Osteocyte (in vitro differentiated cells): ENCODE measurements around the gene GLI1. TPM values are rescaled to one million over a fixed set of nuclear protein-coding genes. Genes with fewer than 3 reads are reported as not detected.

ENCODE experiments used
- DNase-seq: peaks from one replicate; pipeline ENCODE4 v3.0.0; 2021; ENCODE audit warnings: mixed read lengths; ENCODE audit not compliant: unreplicated experiment; ENCODE audit errors: extremely low spot score
- H3K27ac Mint-ChIP-seq: one replicate; pipeline ENCODE4 v1.8.0; 2021; ENCODE audit warnings: mild to moderate bottlenecking, mixed read lengths; ENCODE audit not compliant: unreplicated experiment
- H3K27me3 Mint-ChIP-seq: one replicate; pipeline ENCODE4 v1.8.0; 2021; ENCODE audit warnings: mixed read lengths; ENCODE audit not compliant: unreplicated experiment
- H3K36me3 Mint-ChIP-seq: one replicate; pipeline ENCODE4 v1.8.0; 2021; ENCODE audit warnings: mixed read lengths; ENCODE audit not compliant: unreplicated experiment
- H3K4me1 Mint-ChIP-seq: one replicate; pipeline ENCODE4 v1.8.0; 2021; ENCODE audit warnings: mixed read lengths; ENCODE audit not compliant: unreplicated experiment
- H3K4me3 Mint-ChIP-seq: one replicate; pipeline ENCODE4 v1.8.0; 2021; ENCODE audit warnings: mild to moderate bottlenecking, moderate library complexity, mixed read lengths; ENCODE audit not compliant: unreplicated experiment
- H3K9me3 Mint-ChIP-seq: one replicate; pipeline ENCODE4 v1.8.0; 2021; ENCODE audit warnings: mixed read lengths; ENCODE audit not compliant: unreplicated experiment
- CTCF ChIP-seq: fragments of 200-600 bp; sonication (generic); IDR thresholded peaks from 2 replicates; pipeline ENCODE4 v1.5.0; 2021; ENCODE audit warnings: antibody characterized with exemption, mild to moderate bottlenecking, moderate library complexity
- total RNA-seq: library from RNA; stranded (reverse); gene quantifications from 2 replicates; pipeline ENCODE4 v1.2.1, GENCODE V29; 2021

GLI1 gene
- total RNA-seq, 1 donor from 2014 or later = 7.7 TPM

- Mint-ChIP-seq H3K36me3 (peaks cover 25% of the 10 kb centered on the region), H3K27ac (peak within 1 kb of the TSS; percentile 88), H3K4me1 (peaks cover 31% of the 10 kb centered on the region), H3K27me3 (no peaks in the 10 kb centered on the region), H3K9me3 (no peaks in the 10 kb centered on the region), H3K4me3 (peak within 1 kb of the TSS; percentile 86)
- peak; percentile 97 for DNase-seq
- no peak for TF ChIP-seq CTCF
Observed at GRCh38 chr12:57487597-57488401, 28.2 kb downstream of the GLI1 start, which contains the start of gene MARS1. TSS of gene MARS1 (plus strand) at chr12:57488068. CDS start at chr12:57488091, 23 bp downstream.

DNA sequence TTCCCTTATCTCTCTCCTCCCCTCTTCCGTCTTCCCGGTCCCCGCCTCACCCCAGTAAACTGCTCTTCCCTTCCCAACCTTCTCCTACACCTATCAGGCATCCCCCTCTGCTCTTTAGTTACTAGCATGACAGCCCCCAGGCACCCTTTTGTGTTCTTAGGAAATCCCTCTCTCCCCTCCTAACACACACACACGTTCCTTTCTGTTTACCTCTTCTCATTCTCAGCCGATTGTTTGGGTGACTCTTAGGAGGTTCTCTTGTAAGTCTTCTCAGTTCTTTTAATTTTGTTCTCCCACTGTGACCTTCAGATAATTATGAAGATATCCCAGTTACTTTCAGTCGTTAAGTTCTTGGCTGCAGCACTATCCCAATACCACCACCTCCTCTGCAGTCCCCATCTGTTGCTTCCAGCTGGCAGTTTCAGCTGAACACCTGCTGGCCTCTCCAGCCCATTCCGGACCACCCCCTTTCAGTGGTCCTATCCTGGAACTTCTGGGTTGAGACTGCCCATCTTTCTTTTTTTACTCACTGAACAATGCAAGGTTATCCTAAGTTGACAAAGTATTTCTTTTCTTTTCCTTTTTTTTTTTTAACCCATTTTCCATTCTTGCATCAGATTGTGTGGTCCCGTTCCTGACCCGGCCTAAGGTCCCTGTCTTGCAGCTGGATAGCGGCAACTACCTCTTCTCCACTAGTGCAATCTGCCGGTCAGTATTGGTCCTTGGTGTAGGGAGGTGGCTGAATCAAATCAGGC lies 29.0 kb downstream of the GLI1 start:
- Mint-ChIP-seq H3K4me3 (peak overlapping the region; percentile 86), H3K27ac (peak overlapping the region; percentile 88), H3K4me1 (peaks cover 24% of the 10 kb centered on the region), H3K36me3 (peaks cover 28% of the 10 kb centered on the region), H3K9me3 (no peaks in the 10 kb centered on the region), H3K27me3 (no peaks in the 10 kb centered on the region)
- no peak for DNase-seq
- no peak for TF ChIP-seq CTCF

GRCh38 chr12:57489157-57489641 lies 29.6 kb downstream of the GLI1 start:
- DNase-seq = no peak
- peaks cover 24% of the 10 kb centered on the region for H3K4me1 Mint-ChIP-seq
- TF ChIP-seq CTCF = no peak
- peaks cover 28% of the 10 kb centered on the region for H3K36me3 Mint-ChIP-seq
- no peaks in the 10 kb centered on the region for H3K27me3 Mint-ChIP-seq
- H3K27ac Mint-ChIP-seq = peak overlapping the region; percentile 88
- no peaks in the 10 kb centered on the region for H3K9me3 Mint-ChIP-seq
- peak overlapping the region; percentile 86 for H3K4me3 Mint-ChIP-seq

- DNase-seq = no peak
- TF ChIP-seq CTCF = no peak
- Mint-ChIP-seq H3K27me3 (no peaks in the 10 kb centered on the region), H3K27ac (no peak overlapping the region), H3K4me1 (peaks cover 24% of the 10 kb centered on the region), H3K9me3 (no peaks in the 10 kb centered on the region), H3K36me3 (peaks cover 28% of the 10 kb centered on the region), H3K4me3 (no peak overlapping the region)
Observed at GRCh38 chr12:57490126-57490525, 30.5 kb downstream of the GLI1 start.
